Right lobe of liver (tissue), 6 donors: ENCODE results near the gene PFDN5. TPM values are rescaled to one million over a fixed set of nuclear protein-coding genes. Genes with fewer than 3 reads are reported as not detected.

Experiments
- ATAC-seq, 4 donors: fragments of 200-7000 bp; cut with Tn5 transposase; one replicate each; pipeline ENCODE4 v1.9.1; 2020; ENCODE audit warnings: mild to moderate bottlenecking in 4 of 4, moderate library complexity in 4 of 4
- DNase-seq, 3 donors: peaks; one replicate each; pipeline ENCODE4 v3.0.0-alpha.2; 2020
- H3K27ac ChIP-seq, 3 donors: fragments of 200-600 bp; one replicate each; pipeline ENCODE4 v1.8.0; 2022
- H3K27me3 ChIP-seq, 2 donors: fragments of 200-600 bp; one replicate each; pipeline ENCODE4 v1.8.0; 2022
- H3K36me3 ChIP-seq, 4 donors: fragments of 200-600 bp; sonication (generic) in 1 of 4; one replicate each; pipeline versions ENCODE4 v1.5.1 to v1.8.0; 2017 to 2022; ENCODE audit warnings: control low read depth in 1 of 4
- H3K4me1 ChIP-seq, 4 donors: fragments of 200-600 bp; sonication (generic) in 1 of 4; one replicate each; pipeline versions ENCODE4 v1.5.1 to v1.8.0; 2017 to 2022; ENCODE audit warnings: control low read depth in 1 of 4
- H3K4me3 ChIP-seq, 3 donors: fragments of 200-600 bp; one replicate each; pipeline ENCODE4 v1.8.0; 2022
- H3K9me3 ChIP-seq, 4 donors: fragments of 200-600 bp; sonication (generic) in 1 of 4; one replicate each; pipeline versions ENCODE4 v1.5.1 to v1.8.0; 2017 to 2022; ENCODE audit warnings: control low read depth in 1 of 4
- CTCF ChIP-seq, 4 donors: fragments of 200-600 bp in 3 of 4; fragments of 450-650 bp in 1 of 4; IDR thresholded peaks; one replicate each; pipeline versions ENCODE4 v1.5.1 to v1.8.0; 2016 to 2022; ENCODE audit warnings: antibody characterized with exemption in 4 of 4, mild to moderate bottlenecking in 2 of 4
- POLR2A ChIP-seq: fragments of 450-650 bp; IDR thresholded peaks from one replicate; pipeline ENCODE4 v1.6.1; 2017; ENCODE audit warnings: antibody characterized with exemption, mild to moderate bottlenecking
- whole genome bisulfite sequencing: methylation state at CpG from one replicate; pipeline ENCODE4 v1.1.6; 2018; ENCODE audit warnings: low coverage, low lambda C conversion rate; ENCODE audit not compliant: insufficient coverage; ENCODE audit errors: missing lambda C conversion rate; 5-methylcytosine and 5-hydroxymethylcytosine counted together
- intact Hi-C, 2 donors: fragments of 100-400 bp; cut with DNase I; formaldehyde crosslinking; loops; one replicate each; pipeline versions ENCODE4 v1.11.2 to v1.14.1; 2022
- total RNA-seq, 6 experiments: library from RNA; depleted of rRNA in 2 of 6; stranded (reverse); fragments of >200 nt in 2 of 6; fragmentation: NEBNext Ultra II Directional in 3 of 6; extraction: Animal tissue kit (Norgen Biotek cat#: 25700) in 3 of 6; gene quantifications; one replicate each; pipeline versions ENCODE4 v1.1.0 to v1.2.4, GENCODE V29; 2016 to 2023
- donor health status: DM: no; HTN: yes; CAD: no.
- donor health status: DM: no; HTN: no; CAD: no.
- donor health status: DM: no; HTN: no; CAD: no.
- donor health status: DM: no; HTN: yes; CAD: no.
- donor health status: DM: no; HTN: yes; CAD: no.

The PFDN5 gene
- total RNA-seq, 6 experiments from 2014 or later, result 122 to 170 (median 146) TPM

DNA sequence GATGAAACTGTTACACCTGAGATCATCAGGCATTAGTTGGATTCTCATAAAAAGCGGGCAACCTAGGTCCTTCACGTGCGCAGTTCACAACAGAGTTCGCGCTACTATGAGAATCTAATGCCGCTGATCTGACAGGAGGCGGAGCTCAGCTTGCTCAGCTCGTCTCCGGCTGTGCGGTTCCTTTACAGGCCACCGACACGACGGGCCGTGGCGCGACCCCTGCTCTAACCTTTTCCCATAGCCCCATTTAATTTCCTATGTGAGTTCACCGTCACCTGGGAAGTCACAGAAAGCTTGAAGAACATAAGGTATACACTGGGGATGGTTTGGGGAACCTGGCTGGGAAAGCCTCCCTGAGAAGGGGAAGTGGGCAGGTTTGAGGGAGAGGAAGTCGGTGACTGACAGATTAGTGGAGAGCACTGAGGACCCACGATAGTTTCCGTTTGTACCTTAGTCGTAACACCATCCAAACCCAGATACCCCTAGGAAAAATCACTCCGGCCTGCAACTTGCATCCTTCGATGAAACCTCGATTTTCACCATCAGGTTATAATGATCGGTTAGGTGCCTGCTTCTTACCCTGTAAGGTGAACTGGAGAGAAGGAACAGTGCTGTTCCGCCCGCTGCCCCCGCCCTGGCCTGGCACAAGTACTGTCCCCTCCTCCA lies 28.9 kb downstream of the PFDN5 start:
- WGBS, result 21% methylated on average over 19 of the region's 28 CpGs
- Histone ChIP-seq H3K36me3 (peaks cover 0 to under 1% (median 0%) of the 10 kb centered on the region in 4 donors), H3K9me3 (no peaks in the 10 kb centered on the region), H3K4me3 (peak overlapping the region; percentile 64 to 76 (median 72)), H3K4me1 (peaks cover 0 to 32% (median 10%) of the 10 kb centered on the region in 4 donors), H3K27ac (peak overlapping the region; percentile 71 to 88 (median 84)), H3K27me3 (no peaks in the 10 kb centered on the region)
- ATAC-seq (peak in 3 of 4 donors; percentile 3 to 18 (median 6)), DNase-seq (peak; percentile 49 to 64 (median 60))
- intact Hi-C loops, result loop anchor here in 1 of 2 donors (10.0 kb wide), 1 partner anchor 181 kb away; the partner anchor contains the start of genes NPFF and TARBP2
- TF ChIP-seq POLR2A (no peak), CTCF (IDR thresholded peaks at IDR 0.05) (no peak)

- TF ChIP-seq POLR2A (peak; percentile 85), CTCF (IDR thresholded peaks at IDR 0.05) (peak; percentile 78 to 87 (median 84))
- Histone ChIP-seq H3K27me3 (no peaks in the 10 kb centered on the region), H3K4me3 (peak overlapping the region; percentile 64 to 76 (median 72)), H3K4me1 (peaks cover 0 to 32% (median 10%) of the 10 kb centered on the region in 4 donors), H3K36me3 (no peaks in the 10 kb centered on the region), H3K9me3 (no peaks in the 10 kb centered on the region), H3K27ac (peak overlapping the region; percentile 71 to 88 (median 84))
- intact Hi-C loops, result loop anchor here in 1 of 2 donors (10.0 kb wide), 1 partner anchor 180 kb away; the partner anchor contains the start of genes NPFF and TARBP2
- ATAC-seq (peak; percentile 79 to 87 (median 82)), DNase-seq (peak; percentile 95 to 97 (median 96))
- under 1% methylated on average over 30 of the region's 69 CpGs for WGBS
These were observed 29.6 kb downstream of the PFDN5 start for GRCh38 chr12:53324779-53325510.

DNA sequence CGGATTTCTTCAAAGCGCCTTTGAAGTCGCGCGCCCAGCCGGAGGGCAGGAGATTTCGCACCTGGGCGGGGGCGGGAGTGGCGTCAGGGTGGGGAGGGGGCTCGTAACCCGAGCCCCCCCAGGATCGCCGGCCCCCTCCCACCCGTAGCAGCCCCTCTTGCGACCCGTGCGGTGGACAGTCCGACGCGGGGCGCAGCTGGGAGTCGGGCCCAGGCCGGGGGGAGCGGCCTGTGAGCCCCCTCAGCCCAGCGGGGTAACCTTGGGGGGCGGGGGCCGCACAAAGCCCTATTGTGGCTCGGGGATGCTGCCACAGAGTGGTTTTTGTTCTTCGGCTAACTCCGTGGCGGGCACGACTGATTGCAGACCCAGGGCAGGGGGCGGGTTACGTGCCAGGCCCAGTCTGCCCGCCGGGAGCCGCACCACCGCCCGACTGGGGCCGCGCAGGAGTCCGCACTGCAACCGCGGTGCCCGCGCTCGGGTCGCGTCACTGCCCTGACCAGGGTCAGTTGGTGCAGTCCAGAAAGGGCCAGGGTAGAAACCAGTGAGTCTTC lies 30.2 kb downstream of the PFDN5 start:
- ATAC-seq (peak; percentile 1 to 19 (median 5)), DNase-seq (peak; percentile 63 to 65 (median 65))

More for the DNA sequence above, 30.2 kb downstream of the PFDN5 start:
- intact Hi-C loops, result loop anchor here in 1 of 2 donors (10.0 kb wide), 1 partner anchor 179 kb away; the partner anchor contains the start of genes NPFF and TARBP2
- TF ChIP-seq CTCF (IDR thresholded peaks at IDR 0.05) (no peak), POLR2A (no peak)
- H3K36me3 ChIP-seq, result no peaks in the 10 kb centered on the region
- H3K27ac ChIP-seq, result peak overlapping the region in 2 of 3 donors; percentile 71 to 88
- peak overlapping the region; percentile 64 to 76 (median 72) for H3K4me3 ChIP-seq
- 0% methylated on average over 4 of the region's 50 CpGs for WGBS
- H3K27me3 ChIP-seq, result no peaks in the 10 kb centered on the region
- H3K4me1 ChIP-seq, result peaks cover 0 to 27% (median 8%) of the 10 kb centered on the region in 4 donors
- H3K9me3 ChIP-seq, result no peaks in the 10 kb centered on the region
